OCI-LY7 (cell line): ENCODE results near the gene MMS22L. TPM values are rescaled to one million over a fixed set of nuclear protein-coding genes. Genes with fewer than 3 reads are reported as not detected.

Experiments
- BruUV-seq: library from RNA; stranded (reverse); fragments of 400-500 nt; replicated peaks from 2 replicates; lab custom pipeline; 2021; lab: Mats Ljungman, UMichigan
- CTCF ChIA-PET: fragments of 300-600 bp; sonication (Branson Sonifier 250); formaldehyde crosslinking; loops from one replicate; lab custom pipeline; 2022; ENCODE audit warnings: antibody characterized with exemption; ENCODE audit not compliant: unreplicated experiment; lab: Charles Lee
- POLR2A ChIA-PET: fragments of 300-600 bp; sonication (Branson Sonifier 250); formaldehyde crosslinking; loops from one replicate; lab custom pipeline; 2022; ENCODE audit warnings: antibody characterized with exemption; lab: Charles Lee
- DNase-seq: peaks from one replicate; pipeline ENCODE4 v3.0.0-alpha.2; 2015; ENCODE audit warnings: low spot score
- H2AFZ ChIP-seq: fragments of 200-600 bp; sonication (generic), shearing (Covaris generic); 2 replicates; pipeline ENCODE4 v1.6.1; 2014; ENCODE audit warnings: mild to moderate bottlenecking, antibody characterized with exemption, low read length, moderate library complexity
- H3K27ac ChIP-seq: fragments of 200-600 bp; sonication (generic); 2 replicates; pipeline ENCODE4 v1.5.1; 2014; ENCODE audit warnings: mixed run types, low read depth, mild to moderate bottlenecking, moderate library complexity, low read length, inconsistent platforms; ENCODE audit not compliant: poor library complexity, severe bottlenecking
- H3K36me3 ChIP-seq: fragments of 200-600 bp; sonication (generic); 2 replicates; pipeline ENCODE4 v1.6.1; 2014; ENCODE audit warnings: mild to moderate bottlenecking, antibody characterized with exemption, low read length, moderate library complexity, mixed read lengths; ENCODE audit not compliant: insufficient read depth
- H3K4me1 ChIP-seq: fragments of 200-600 bp; sonication (generic); 2 replicates; pipeline ENCODE4 v1.5.1; 2014; ENCODE audit warnings: mild to moderate bottlenecking, low read length; ENCODE audit not compliant: insufficient read depth, poor library complexity, severe bottlenecking
- H3K4me2 ChIP-seq: fragments of 200-600 bp; sonication (generic); 2 replicates; pipeline ENCODE4 v1.6.1; 2014; ENCODE audit warnings: mild to moderate bottlenecking, low read length
- H3K4me3 ChIP-seq: fragments of 200-600 bp; sonication (generic); 2 replicates; pipeline ENCODE4 v1.5.1; 2014; ENCODE audit warnings: mild to moderate bottlenecking, low read depth, low read length; ENCODE audit not compliant: poor library complexity, severe bottlenecking
- H3K79me2 ChIP-seq: fragments of 200-600 bp; sonication (generic); 2 replicates; pipeline ENCODE4 v1.6.1; 2016; ENCODE audit warnings: low read depth, mild to moderate bottlenecking, low read length, moderate library complexity, mixed read lengths; ENCODE audit not compliant: insufficient read depth
- H3K9me2 ChIP-seq: fragments of 200-600 bp; sonication (generic); 2 replicates; pipeline ENCODE4 v1.6.1; 2016; ENCODE audit warnings: mild to moderate bottlenecking, low read length, mixed read lengths; ENCODE audit not compliant: insufficient read depth
- H3K9me3 ChIP-seq: fragments of 200-600 bp; sonication (generic); 2 replicates; pipeline ENCODE4 v1.6.1; 2014; ENCODE audit warnings: mild to moderate bottlenecking, mixed run types, low read length, mixed read lengths
- H4K20me1 ChIP-seq: fragments of 200-600 bp; sonication (generic); 2 replicates; pipeline ENCODE4 v1.6.1; 2014; ENCODE audit warnings: mild to moderate bottlenecking, antibody characterized with exemption, low read length, moderate library complexity, mixed read lengths; ENCODE audit not compliant: insufficient read depth
- CTCF ChIP-seq: fragments of 200-600 bp; sonication (generic); conservative IDR thresholded peaks from 2 replicates; pipeline ENCODE4 v1.5.1; 2014; ENCODE audit warnings: mild to moderate bottlenecking, antibody characterized with exemption, low read length, moderate library complexity, mixed read lengths
- EZH2phosphoT487 ChIP-seq: fragments of 200-600 bp; sonication (generic); IDR thresholded peaks from 2 replicates; pipeline ENCODE4 v1.6.1; 2018; ENCODE audit warnings: low read depth, borderline replicate concordance, mild to moderate bottlenecking, mixed run types, antibody characterized with exemption, low read length, moderate library complexity, mixed read lengths
- intact Hi-C: fragments of 100-400 bp; cut with micrococcal nuclease; formaldehyde crosslinking; loops from one replicate; pipeline ENCODE4 v1.10.0; 2022; ENCODE audit not compliant: unreplicated experiment
- total RNA-seq, 2 experiments: library from RNA; depleted of rRNA in 1 of 2; stranded (reverse); fragments of >200 nt in 1 of 2; shearing (Covaris generic) in 1 of 2; gene quantifications; 2 replicates each; pipeline ENCODE4 v1.2.3, GENCODE V29; 2014 to 2022

The MMS22L gene
- total RNA-seq, 2 experiments from 2014 or later = 50.2 to 62.3 TPM

GRCh38 chr6:97176468-97176867 lies 106.5 kb downstream of the MMS22L start:
- intact Hi-C loops = no loop called here
- peaks cover 86% of the 10 kb centered on the region for H3K36me3 ChIP-seq
- ChIA-PET CTCF (interaction anchor here (1.4 kb wide), 1 partner anchor 10 kb away, joined by 3 read pairs; no protein-coding TSS in a partner anchor), POLR2A (interaction anchor here (0.6 to 2.0 kb wide), 2 partner anchors 14 to 1050 kb away, joined by 5 to 8 read pairs; no protein-coding TSS in a partner anchor)
- no peak overlapping the region for H2AFZ ChIP-seq
- no TSS peak for BruUV-seq
- H3K27ac ChIP-seq = no peak overlapping the region
- TF ChIP-seq CTCF = no peak
- TF ChIP-seq EZH2phosphoT487 = no peak
- no peaks in the 10 kb centered on the region for H4K20me1 ChIP-seq
- H3K4me3 ChIP-seq = no peak overlapping the region
- no peak for DNase-seq
- H3K9me2 ChIP-seq = no peaks in the 10 kb centered on the region
- no peak overlapping the region for H3K4me2 ChIP-seq
- H3K9me3 ChIP-seq = no peaks in the 10 kb centered on the region
- no peaks in the 10 kb centered on the region for H3K4me1 ChIP-seq
- no peaks in the 10 kb centered on the region for H3K79me2 ChIP-seq

GRCh38 chr6:97175806-97176205 lies 107.2 kb downstream of the MMS22L start:
- CTCF ChIA-PET = no interaction called here
- intact Hi-C loops = no loop called here
- BruUV-seq = no TSS peak

More at GRCh38 chr6:97175806-97176205, 107.2 kb downstream of the MMS22L start:
- Histone ChIP-seq H3K4me3 (no peak overlapping the region), H3K27ac (no peak overlapping the region), H3K9me2 (no peaks in the 10 kb centered on the region), H4K20me1 (no peaks in the 10 kb centered on the region), H3K79me2 (no peaks in the 10 kb centered on the region), H3K9me3 (no peaks in the 10 kb centered on the region), H3K36me3 (peaks cover 84% of the 10 kb centered on the region), H3K4me2 (no peak overlapping the region), H3K4me1 (no peaks in the 10 kb centered on the region), H2AFZ (no peak overlapping the region)
- no peak for TF ChIP-seq CTCF
- no peak for TF ChIP-seq EZH2phosphoT487
- POLR2A ChIA-PET = interaction anchor here (0.6 to 2.7 kb wide), 5 partner anchors 11 to 312 kb away, joined by 3 to 9 read pairs (median 3); no protein-coding TSS in a partner anchor
- DNase-seq = no peak
